HG03571 (cell line): ENCODE results near the gene TRAK1.

ENCODE experiments used
- ATAC-seq: cut with Tn5 transposase; IDR thresholded peaks from one replicate; pipeline ENCODE4 v1.9.1; 2021; ENCODE audit not compliant: unreplicated experiment

TRAK1 gene

DNA sequence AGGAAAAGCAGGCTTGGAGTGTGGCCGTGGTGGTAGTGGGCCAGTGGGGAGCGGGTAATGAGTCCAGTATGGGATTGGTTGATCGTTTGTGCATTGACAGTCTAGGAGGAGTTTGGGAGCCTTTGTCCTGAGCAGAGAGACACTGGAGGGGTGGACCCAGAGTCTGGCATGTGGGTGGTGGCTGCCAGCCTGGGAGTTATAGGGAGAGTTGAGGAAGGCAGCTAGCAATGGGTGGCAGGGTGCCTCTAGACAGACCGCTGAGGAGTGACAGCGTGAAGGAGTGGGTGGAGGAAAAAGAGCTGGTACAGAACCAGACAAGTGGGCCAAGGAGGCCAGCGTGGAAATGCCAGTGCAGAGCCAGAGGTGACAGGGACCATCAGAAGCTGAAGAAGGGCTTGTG lies 176.7 kb downstream of the TRAK1 start:
- ATAC-seq, result no peak

GRCh38 chr3:42269647-42270046 lies 178.5 kb downstream of the TRAK1 start:
- ATAC-seq, result no peak

DNA sequence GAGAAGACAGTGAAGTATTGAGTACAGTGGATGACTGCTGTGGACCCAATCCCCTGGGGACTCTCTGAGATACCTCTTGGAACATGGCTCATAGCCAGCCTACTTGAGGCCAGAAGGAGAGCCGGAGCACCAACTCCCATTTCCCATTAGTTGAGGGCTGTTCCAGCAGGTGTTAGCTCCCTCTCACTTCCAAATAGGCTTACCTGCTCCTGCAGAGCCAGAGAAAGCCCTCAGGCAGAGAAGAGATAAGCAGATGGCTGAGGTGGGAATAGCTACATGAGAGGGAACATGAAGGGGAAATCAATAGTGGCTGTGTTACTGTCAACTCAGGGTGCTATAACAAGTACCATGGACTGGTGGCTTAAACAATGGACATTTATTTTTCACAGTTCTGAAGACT lies 179.4 kb downstream of the TRAK1 start:
- no peak for ATAC-seq

- no peak for ATAC-seq
Observed at GRCh38 chr3:42271786-42272185, 180.6 kb downstream of the TRAK1 start.

GRCh38 chr3:42273361-42273760 lies 182.2 kb downstream of the TRAK1 start:
- ATAC-seq, result no peak

DNA sequence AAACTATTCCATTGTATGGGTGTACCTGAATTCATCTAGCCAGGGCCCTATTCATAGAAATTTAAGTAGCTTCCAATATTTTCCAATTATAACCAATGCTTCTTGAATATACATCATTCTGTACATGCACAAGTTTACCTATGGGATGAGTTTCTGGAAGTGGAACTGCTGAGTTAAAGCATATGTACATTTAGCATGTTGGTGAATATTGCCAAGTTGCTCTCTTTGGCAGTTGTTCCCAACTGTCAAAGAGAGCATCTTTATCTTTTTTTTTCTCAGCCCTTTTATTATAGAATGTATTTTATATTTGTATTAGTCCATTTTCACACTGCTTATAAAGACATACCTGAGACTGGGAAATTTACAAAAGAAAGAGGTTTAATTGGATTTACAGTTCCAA lies 183.1 kb downstream of the TRAK1 start:
- ATAC-seq, result no peak

DNA sequence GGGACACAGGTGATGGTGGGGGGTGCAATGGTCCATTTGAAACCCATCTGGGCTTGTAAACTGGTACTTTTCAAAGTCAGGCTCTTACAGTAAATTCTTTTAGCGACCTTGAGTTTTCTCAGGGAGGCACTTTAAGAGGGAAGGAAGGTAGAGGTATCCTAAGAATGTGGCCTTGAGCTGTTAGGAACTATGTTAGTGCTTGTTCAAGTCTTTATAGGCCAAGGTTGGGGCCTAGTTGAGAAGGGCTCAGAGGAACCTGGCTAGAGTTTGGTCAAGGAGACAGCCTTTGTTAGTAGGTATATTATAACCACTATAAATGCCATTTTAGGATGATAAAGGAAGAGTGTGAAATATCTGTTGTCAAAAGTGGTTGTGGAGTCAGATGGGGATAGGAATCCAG lies 184.1 kb downstream of the TRAK1 start:
- ATAC-seq, result no peak
